ENCODE measurements around the gene RAET1L. TPM values are rescaled to one million over a fixed set of nuclear protein-coding genes. Genes with fewer than 3 reads are reported as not detected.

RAET1L gene
- total RNA-seq, 4 donors from 2014 or later: not detected

GRCh38 chr6:150032598-150032997 is 7.3 kb upstream of the RAET1L start:
- no peak for DNase-seq
- TF ChIP-seq CTCF (IDR thresholded peaks at IDR 0.05) (no peak), POLR2A (IDR thresholded peaks at IDR 0.05) (no peak)
- H3K27ac ChIP-seq: no peak overlapping the region
- H3K9me3 ChIP-seq: no peaks in the 10 kb centered on the region
- H3K4me3 ChIP-seq: no peak overlapping the region
- peaks cover 0 to 13% of the 10 kb centered on the region in 2 donors for H3K27me3 ChIP-seq
- no peaks in the 10 kb centered on the region for H3K36me3 ChIP-seq
- peaks cover 0 to 5% (median 1%) of the 10 kb centered on the region in 4 donors for H3K4me1 ChIP-seq

GRCh38 chr6:150030611-150031010 is 5.3 kb upstream of the RAET1L start:
- no peak overlapping the region for H3K27ac ChIP-seq
- H3K4me3 ChIP-seq: no peak overlapping the region
- peaks cover 0 to 6% (median 1%) of the 10 kb centered on the region in 4 donors for H3K4me1 ChIP-seq
- no peak for DNase-seq
- H3K9me3 ChIP-seq: no peaks in the 10 kb centered on the region
- no peaks in the 10 kb centered on the region for H3K36me3 ChIP-seq
- H3K27me3 ChIP-seq: peaks cover 0 to 2% of the 10 kb centered on the region in 2 donors
- TF ChIP-seq CTCF (IDR thresholded peaks at IDR 0.05) (no peak), POLR2A (IDR thresholded peaks at IDR 0.05) (no peak)

GRCh38 chr6:150029749-150030148 is 4.4 kb upstream of the RAET1L start:
- Histone ChIP-seq H3K4me3 (no peak overlapping the region), H3K9me3 (no peaks in the 10 kb centered on the region), H3K4me1 (peaks cover 0 to 15% (median 3%) of the 10 kb centered on the region in 4 donors), H3K36me3 (no peaks in the 10 kb centered on the region), H3K27ac (no peak overlapping the region), H3K27me3 (peaks cover 0 to 5% of the 10 kb centered on the region in 2 donors)
- no peak for TF ChIP-seq CTCF (IDR thresholded peaks at IDR 0.05)
- TF ChIP-seq POLR2A (IDR thresholded peaks at IDR 0.05): no peak
- DNase-seq: no peak

GRCh38 chr6:150029276-150029675 is 3.9 kb upstream of the RAET1L start:
- Histone ChIP-seq H3K4me3 (no peak overlapping the region), H3K36me3 (no peaks in the 10 kb centered on the region), H3K27me3 (peaks cover 0 to 8% of the 10 kb centered on the region in 2 donors), H3K27ac (no peak overlapping the region), H3K4me1 (peaks cover 0 to 16% (median 3%) of the 10 kb centered on the region in 4 donors), H3K9me3 (no peaks in the 10 kb centered on the region)
- TF ChIP-seq POLR2A (IDR thresholded peaks at IDR 0.05) (no peak), CTCF (IDR thresholded peaks at IDR 0.05) (no peak)
- no peak for DNase-seq

- peaks cover 0 to 16% (median 3%) of the 10 kb centered on the region in 4 donors for H3K4me1 ChIP-seq
- no peak overlapping the region for H3K4me3 ChIP-seq
- TF ChIP-seq POLR2A (IDR thresholded peaks at IDR 0.05): no peak
- TF ChIP-seq CTCF (IDR thresholded peaks at IDR 0.05): no peak
- peaks cover 0 to 8% of the 10 kb centered on the region in 2 donors for H3K27me3 ChIP-seq
- no peaks in the 10 kb centered on the region for H3K36me3 ChIP-seq
- no peak overlapping the region for H3K27ac ChIP-seq
- no peak for DNase-seq
- H3K9me3 ChIP-seq: no peaks in the 10 kb centered on the region
Observed at GRCh38 chr6:150028799-150029198, 3.5 kb upstream of the RAET1L start.

All from Peyer's patch (tissue), 4 donors.